Upper lobe of left lung (tissue), 4 donors: ENCODE results near the gene RMND1.
A peak's percentile ranks its signal among the peaks of the same experiment; 100 is the strongest.

Experiments used
- CTCF ChIP-seq, 6 experiments: fragments of 450-650 bp in 4 of 6; fragments of 200-600 bp in 2 of 6; sonication (generic) in 2 of 6; IDR thresholded peaks; one replicate each; pipeline ENCODE4 v1.5.1; 2016 to 2019; ENCODE audit warnings: antibody characterized with exemption in 6 of 6
- EP300 ChIP-seq, 4 donors: sonication (generic); formaldehyde crosslinking; IDR thresholded peaks; one replicate each; pipeline ENCODE4 v1.5.1; 2017; ENCODE audit warnings: antibody characterized with exemption in 4 of 4, control low read depth in 2 of 4
- POLR2A ChIP-seq, 4 donors: fragments of 450-650 bp; IDR thresholded peaks; one replicate each; pipeline ENCODE4 v1.5.1; 2016 to 2017; ENCODE audit warnings: antibody characterized with exemption in 4 of 4, mild to moderate bottlenecking in 2 of 4
- POLR2AphosphoS5 ChIP-seq, 2 donors: sonication (generic); formaldehyde crosslinking; IDR thresholded peaks; one replicate each; pipeline ENCODE4 v1.5.1; 2017; ENCODE audit warnings: antibody characterized with exemption in 2 of 2

- TF ChIP-seq POLR2A (IDR thresholded peaks at IDR 0.05), result peak in 2 of 4 donors; percentile 26 to 35
- TF ChIP-seq CTCF (IDR thresholded peaks at IDR 0.05), result no peak
- TF ChIP-seq POLR2AphosphoS5 (IDR thresholded peaks at IDR 0.05), result no peak
- TF ChIP-seq EP300 (IDR thresholded peaks at IDR 0.05), result no peak
These were observed 60.2 kb downstream of the RMND1 start, which contains the start of gene ZBTB2 for GRCh38 chr6:151391471-151392413.
